H1 (cell line): ENCODE results near the gene CKAP4. TPM values are rescaled to one million over a fixed set of nuclear protein-coding genes. Genes with fewer than 3 reads are reported as not detected.

Experiments
- CTCF ChIA-PET: fragments of 300-600 bp; sonication (Branson Sonifier 250); formaldehyde crosslinking; loops from one replicate; lab custom pipeline; 2021; ENCODE audit not compliant: partially characterized antibody; lab: Charles Lee
- POLR2A ChIA-PET: fragments of 300-600 bp; sonication (Branson Sonifier 250); formaldehyde crosslinking; loops from one replicate; lab custom pipeline; 2021; ENCODE audit warnings: inconsistent platforms; ENCODE audit not compliant: partially characterized antibody; lab: Charles Lee
- DNase-seq, 2 experiments: peaks; one replicate each; pipeline versions ENCODE4 v3.0.0 to v3.0.0-alpha.2; 2010 to 2022; ENCODE audit warnings: low spot score in 2 of 2, low read depth in 1 of 2, mixed read lengths in 1 of 2
- FAIRE-seq: peaks from 2 replicates; lab custom pipeline; 2011; peaks lifted over from hg19 to GRCh38; lab: Jason Lieb, UNC
- H2AFZ ChIP-seq: 2 replicates; pipeline ENCODE4 v1.8.1; 2012; ENCODE audit warnings: low read length, inconsistent platforms
- H2AK5ac ChIP-seq: 2 replicates; pipeline ENCODE4 v1.6.1; 2013; ENCODE audit warnings: low read depth, low read length
- H2BK120ac ChIP-seq: replicated peaks from 2 replicates; pipeline ENCODE3; 2013; ENCODE audit warnings: low read depth, low read length, inconsistent platforms
- H2BK12ac ChIP-seq: 2 replicates; pipeline ENCODE4 v1.6.1; 2013; ENCODE audit warnings: low read depth, low read length
- H2BK15ac ChIP-seq: 2 replicates; pipeline ENCODE4 v1.6.1; 2013; ENCODE audit warnings: low read length
- H2BK20ac ChIP-seq: 2 replicates; pipeline ENCODE4 v1.6.1; 2013; ENCODE audit warnings: low read length
- H2BK5ac ChIP-seq: 2 replicates; pipeline ENCODE4 v1.6.1; 2013; ENCODE audit warnings: low read depth, low read length
- H3K14ac ChIP-seq: 2 replicates; pipeline ENCODE4 v1.6.1; 2013; ENCODE audit warnings: inconsistent platforms; ENCODE audit not compliant: insufficient read length
- H3K18ac ChIP-seq: 2 replicates; pipeline ENCODE4 v1.6.1; 2013; ENCODE audit warnings: low read length; ENCODE audit errors: extremely low read depth
- H3K23ac ChIP-seq: 2 replicates; pipeline ENCODE4 v1.6.1; 2013; ENCODE audit warnings: inconsistent platforms; ENCODE audit not compliant: insufficient read length
- H3K23me2 ChIP-seq: 2 replicates; pipeline ENCODE4 v1.6.1; 2013; ENCODE audit warnings: low read depth, low read length
- H3K27ac ChIP-seq: 2 replicates; pipeline ENCODE4 v1.6.1; 2011; ENCODE audit warnings: low read depth, low read length, inconsistent platforms
- H3K27me3 ChIP-seq, 4 experiments: replicated peaks in 1 of 4; 1 replicate in 1 of 4; 2 replicates in 3 of 4; pipeline versions ENCODE4 v1.6.1 to v1.8.1; 2011 to 2013; ENCODE audit warnings: low read length in 3 of 4, mild to moderate bottlenecking in 3 of 4, inconsistent platforms in 2 of 4, mixed read lengths in 2 of 4, moderate library complexity in 1 of 4; ENCODE audit not compliant: control insufficient read depth in 3 of 4, insufficient read depth in 3 of 4; ENCODE audit errors: extremely low read depth in 1 of 4
- H3K36me3 ChIP-seq, 4 experiments: 2 replicates each; pipeline versions ENCODE4 v1.6.1 to v1.8.1; 2011 to 2013; ENCODE audit warnings: mild to moderate bottlenecking in 4 of 4, low read length in 3 of 4, moderate library complexity in 2 of 4, control low read depth in 1 of 4, inconsistent platforms in 1 of 4; ENCODE audit not compliant: insufficient read depth in 4 of 4, control insufficient read depth in 2 of 4
- H3K4ac ChIP-seq: replicated peaks from 2 replicates; pipeline ENCODE3; 2013; ENCODE audit warnings: low read length, low read depth, mixed read lengths, inconsistent platforms; ENCODE audit not compliant: insufficient read length
- H3K4me1 ChIP-seq, 4 experiments: replicated peaks in 1 of 4; 1 replicate in 1 of 4; 2 replicates in 3 of 4; pipeline versions ENCODE4 v1.6.1 to v1.8.1; 2011 to 2013; ENCODE audit warnings: low read length in 3 of 4, inconsistent platforms in 2 of 4, mixed read lengths in 1 of 4; ENCODE audit not compliant: insufficient read depth in 4 of 4, control insufficient read depth in 3 of 4
- H3K4me2 ChIP-seq, 2 experiments: 2 replicates each; pipeline versions ENCODE4 v1.6.1 to v1.8.1; 2011 to 2013; ENCODE audit warnings: low read depth in 2 of 2, low read length in 2 of 2, control low read depth in 1 of 2, inconsistent platforms in 1 of 2, mild to moderate bottlenecking in 1 of 2; ENCODE audit not compliant: insufficient read depth in 1 of 2
- H3K4me3 ChIP-seq, 4 experiments: fragments of 200-600, 300-600 bp in 1 of 4; sonication (generic), shearing (Covaris generic), sonication (Bioruptor Twin) in 1 of 4; 2 replicates each; pipeline versions ENCODE4 v1.5.1 to v1.8.1; 2011 to 2016; ENCODE audit warnings: low read length in 4 of 4, low read depth in 3 of 4, control low read depth in 2 of 4, inconsistent platforms in 2 of 4, mild to moderate bottlenecking in 2 of 4, mixed read lengths in 1 of 4, moderate library complexity in 1 of 4; ENCODE audit not compliant: insufficient read depth in 2 of 4; ENCODE audit errors: extremely low read depth in 1 of 4
- H3K56ac ChIP-seq: replicated peaks from 2 replicates; pipeline ENCODE3; 2013; ENCODE audit warnings: low read depth, mild to moderate bottlenecking, mixed read lengths, low read length, inconsistent platforms; ENCODE audit not compliant: insufficient read length
- H3K79me1 ChIP-seq: 2 replicates; pipeline ENCODE4 v1.6.1; 2013; ENCODE audit warnings: low read depth, low read length, control low read depth
- H3K79me2 ChIP-seq, 2 experiments: 2 replicates each; pipeline versions ENCODE4 v1.6.1 to v1.8.1; 2012 to 2013; ENCODE audit warnings: low read length in 2 of 2, mild to moderate bottlenecking in 2 of 2, inconsistent platforms in 1 of 2; ENCODE audit not compliant: insufficient read depth in 2 of 2, control insufficient read depth in 1 of 2
- H3K9ac ChIP-seq, 4 experiments: replicated peaks in 1 of 4; 1 replicate in 1 of 4; 2 replicates in 3 of 4; pipeline versions ENCODE4 v1.6.1 to v1.8.1; 2011 to 2013; ENCODE audit warnings: low read depth in 3 of 4, low read length in 3 of 4, control low read depth in 2 of 4, mild to moderate bottlenecking in 2 of 4, moderate library complexity in 2 of 4, inconsistent platforms in 1 of 4; ENCODE audit errors: extremely low read depth in 1 of 4
- H3K9me3 ChIP-seq, 2 experiments: 2 replicates each; pipeline versions ENCODE4 v1.6.1 to v1.8.1; 2012 to 2013; ENCODE audit warnings: mild to moderate bottlenecking in 2 of 2, moderate library complexity in 2 of 2, control low read depth in 1 of 2, inconsistent platforms in 1 of 2, low read depth in 1 of 2, low read length in 1 of 2, mixed read lengths in 1 of 2; ENCODE audit not compliant: insufficient read depth in 2 of 2
- H4K20me1 ChIP-seq, 2 experiments: replicated peaks in 1 of 2; 2 replicates each; pipeline versions ENCODE3 to v1.8.1; 2011 to 2013; ENCODE audit warnings: inconsistent platforms in 2 of 2, low read length in 2 of 2, mild to moderate bottlenecking in 1 of 2; ENCODE audit not compliant: insufficient read depth in 2 of 2, control insufficient read depth in 1 of 2
- H4K5ac ChIP-seq: 2 replicates; pipeline ENCODE4 v1.6.1; 2013; ENCODE audit warnings: low read length, low read depth, mixed read lengths, inconsistent platforms; ENCODE audit not compliant: insufficient read length
- H4K8ac ChIP-seq: 2 replicates; pipeline ENCODE4 v1.8.0; 2013; ENCODE audit warnings: mild to moderate bottlenecking, moderate library complexity, low read length, inconsistent platforms; ENCODE audit not compliant: insufficient read depth; ENCODE audit errors: extremely low read depth
- H4K91ac ChIP-seq: replicated peaks from 2 replicates; pipeline ENCODE3; 2013; ENCODE audit warnings: low read length, mixed read lengths, inconsistent platforms; ENCODE audit not compliant: insufficient read length
- FOSL1 ChIP-seq: IDR thresholded peaks from 2 replicates; pipeline ENCODE4 v1.6.1; 2011; ENCODE audit warnings: mild to moderate bottlenecking, low read depth, low read length, moderate library complexity; ENCODE audit not compliant: insufficient read depth
- WGBS, 2 experiments: shearing (Covaris generic) in 1 of 2; methylation state at CpG; one replicate each; pipeline versions ENCODE4 v1.1.6 to v1.1.7; 2013 to 2015; ENCODE audit warnings: low lambda C conversion rate in 2 of 2, mixed read lengths in 2 of 2, inconsistent platforms in 1 of 2, low coverage in 1 of 2, missing lambda C conversion rate in 1 of 2; ENCODE audit not compliant: insufficient replicate concordance in 2 of 2, insufficient coverage in 1 of 2, insufficient read length in 1 of 2; ENCODE audit errors: extremely low coverage in 1 of 2, missing lambda C conversion rate in 1 of 2; 5-methylcytosine and 5-hydroxymethylcytosine counted together
- polyA plus RNA-seq, 7 experiments: library from polyadenylated mRNA; depleted of rRNA in 3 of 7; stranded (reverse) in 5 of 7; unstranded in 2 of 7; fragments of >200 nt in 5 of 7; fragments of 200-250 nt in 2 of 7; gene quantifications; 1 replicate in 5 of 7; 2 replicates in 1 of 7; 4 replicates in 1 of 7; pipeline versions ENCODE4 v1.2.1 to v1.2.3, GENCODE V29; 2011 to 2013; ENCODE audit warnings: missing spikeins in 2 of 7, mixed read lengths in 2 of 7
- total RNA-seq: library from RNA; stranded (reverse); fragmentation: NEBNext Ultra II Directional; extraction: Animal tissue kit (Norgen Biotek cat#: 25700); gene quantifications from 2 replicates; pipeline ENCODE4 v1.2.1, GENCODE V29; 2021
- TF ChIP-seq, protein P1 (sequence below): IDR thresholded peaks from 2 replicates; pipeline ENCODE4 v1.6.1; 2011; ENCODE audit warnings: low read length, improper control_type of control experiment

Gene CKAP4
- total and polyA plus RNA-seq, 2 of the 8 experiments (the other 6 are each of a cell fraction or from before 2014, with no cell fraction given), result 35.8 to 80.7 TPM

GRCh38 chr12:106192659-106193393 is 55.0 kb downstream of the CKAP4 start:
- Histone ChIP-seq H3K36me3 (no peaks in the 10 kb centered on the region), H4K8ac (no peak overlapping the region), H3K23ac (no peak overlapping the region), H4K91ac (no peak overlapping the region), H3K4me1 (peaks cover 0 to 7% (median 2%) of the 10 kb centered on the region in 4 experiments; a peak in 4 of 7 replicates)
- no peak for DNase-seq
- CTCF ChIA-PET, result interaction anchor here (1.4 to 3.0 kb wide), 3 partner anchors 7 to 90 kb away, joined by 3 to 14 read pairs (median 5); no protein-coding TSS in a partner anchor
- TF ChIP-seq, protein P1, sequence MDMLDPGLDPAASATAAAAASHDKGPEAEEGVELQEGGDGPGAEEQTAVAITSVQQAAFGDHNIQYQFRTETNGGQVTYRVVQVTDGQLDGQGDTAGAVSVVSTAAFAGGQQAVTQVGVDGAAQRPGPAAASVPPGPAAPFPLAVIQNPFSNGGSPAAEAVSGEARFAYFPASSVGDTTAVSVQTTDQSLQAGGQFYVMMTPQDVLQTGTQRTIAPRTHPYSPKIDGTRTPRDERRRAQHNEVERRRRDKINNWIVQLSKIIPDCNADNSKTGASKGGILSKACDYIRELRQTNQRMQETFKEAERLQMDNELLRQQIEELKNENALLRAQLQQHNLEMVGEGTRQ, result peak; percentile 37; the same call in 1 of the 2 replicates
- TF ChIP-seq FOSL1, result no peak
- TF ChIP-seq, all 59 proteins: peak for 1
- Histone ChIP-seq H2AFZ (no peak overlapping the region), H3K9me3 (no peaks in the 10 kb centered on the region), H3K9ac (no peak overlapping the region), H2BK15ac (no peak overlapping the region), H2AK5ac (no peak overlapping the region), H3K56ac (no peak overlapping the region), H4K5ac (no peak overlapping the region), H2BK120ac (no peak overlapping the region), H3K79me1 (no peaks in the 10 kb centered on the region), H3K4me3 (no peak overlapping the region), H2BK5ac (no peak overlapping the region), H3K79me2 (no peaks in the 10 kb centered on the region), H3K14ac (no peak overlapping the region), H3K27me3 (no peaks in the 10 kb centered on the region), H3K4me2 (no peak overlapping the region), H2BK20ac (no peak overlapping the region), H2BK12ac (no peak overlapping the region), H4K20me1 (no peaks in the 10 kb centered on the region), H3K4ac (no peak overlapping the region), H3K18ac (no peak overlapping the region), H3K27ac (no peak overlapping the region), H3K23me2 (no peaks in the 10 kb centered on the region)
- POLR2A ChIA-PET, result no interaction called here
- 90% methylated on average over 4 of the region's 4 CpGs; no CpG with 5 or more reads in 1 of the 2 experiments for whole genome bisulfite sequencing, 2 experiments
- no peak for FAIRE-seq
